DND-41 (cell line): ENCODE results near the gene NUDT9.

Experiments
- EZH2 ChIP-seq: IDR thresholded peaks from 3 replicates; pipeline ENCODE4 v1.6.1; 2012; ENCODE audit warnings: borderline replicate concordance, low read depth, mild to moderate bottlenecking, moderate library complexity, low read length, inconsistent platforms; ENCODE audit not compliant: severe bottlenecking
- TF ChIP-seq, protein P1 (sequence below): IDR thresholded peaks from 2 replicates; pipeline ENCODE4 v1.5.1; 2012; ENCODE audit warnings: borderline replicate concordance, low read length, moderate library complexity, mild to moderate bottlenecking; ENCODE audit not compliant: poor library complexity, severe bottlenecking; ENCODE audit errors: extremely low read depth

DNA sequence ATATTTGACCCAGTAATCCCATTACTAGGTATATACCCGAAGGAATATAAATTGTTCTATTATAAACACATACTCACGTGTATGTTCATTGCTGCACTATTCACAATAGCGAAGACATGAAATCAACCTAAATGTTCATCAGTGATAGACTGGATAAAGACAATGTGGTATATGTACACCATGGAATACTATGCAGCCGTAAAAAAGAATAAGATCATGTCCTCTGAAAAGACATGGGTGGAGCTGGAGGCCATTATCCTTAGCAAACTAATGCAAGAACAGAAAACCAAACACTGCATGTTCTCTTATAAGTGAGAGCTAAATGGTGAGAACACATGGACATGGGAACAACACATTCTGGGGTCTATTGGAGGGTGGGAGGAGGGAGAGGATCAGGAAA lies 36.5 kb downstream of the NUDT9 start:
- TF ChIP-seq, protein P1, sequence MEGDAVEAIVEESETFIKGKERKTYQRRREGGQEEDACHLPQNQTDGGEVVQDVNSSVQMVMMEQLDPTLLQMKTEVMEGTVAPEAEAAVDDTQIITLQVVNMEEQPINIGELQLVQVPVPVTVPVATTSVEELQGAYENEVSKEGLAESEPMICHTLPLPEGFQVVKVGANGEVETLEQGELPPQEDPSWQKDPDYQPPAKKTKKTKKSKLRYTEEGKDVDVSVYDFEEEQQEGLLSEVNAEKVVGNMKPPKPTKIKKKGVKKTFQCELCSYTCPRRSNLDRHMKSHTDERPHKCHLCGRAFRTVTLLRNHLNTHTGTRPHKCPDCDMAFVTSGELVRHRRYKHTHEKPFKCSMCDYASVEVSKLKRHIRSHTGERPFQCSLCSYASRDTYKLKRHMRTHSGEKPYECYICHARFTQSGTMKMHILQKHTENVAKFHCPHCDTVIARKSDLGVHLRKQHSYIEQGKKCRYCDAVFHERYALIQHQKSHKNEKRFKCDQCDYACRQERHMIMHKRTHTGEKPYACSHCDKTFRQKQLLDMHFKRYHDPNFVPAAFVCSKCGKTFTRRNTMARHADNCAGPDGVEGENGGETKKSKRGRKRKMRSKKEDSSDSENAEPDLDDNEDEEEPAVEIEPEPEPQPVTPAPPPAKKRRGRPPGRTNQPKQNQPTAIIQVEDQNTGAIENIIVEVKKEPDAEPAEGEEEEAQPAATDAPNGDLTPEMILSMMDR: no peak
- TF ChIP-seq EZH2: no peak
